Brain microvascular endothelial cell (primary cell): ENCODE data around the gene PLOD3.

Source experiments
- DNase-seq: peaks from one replicate; pipeline ENCODE4 v3.0.0-alpha.2; 2020
- H3K27ac ChIP-seq: fragments of 250-450 bp; sonication (Bioruptor Pico); 2 replicates; pipeline ENCODE4 v1.5.1; 2020; ENCODE audit warnings: mild to moderate bottlenecking, moderate library complexity
- H3K27me3 ChIP-seq: fragments of 250-450 bp; sonication (Bioruptor Pico); replicated peaks from 2 replicates; pipeline ENCODE4 v1.5.1; 2020; ENCODE audit warnings: mild to moderate bottlenecking
- H3K36me3 ChIP-seq: fragments of 250-450 bp; sonication (Bioruptor Pico); replicated peaks from 2 replicates; pipeline ENCODE4 v1.5.1; 2020; ENCODE audit warnings: mild to moderate bottlenecking
- H3K4me3 ChIP-seq: 2 replicates; pipeline ENCODE4 v1.5.1; 2011; ENCODE audit warnings: low read depth, mild to moderate bottlenecking, control low read depth, low read length, moderate library complexity
- in situ Hi-C: cut with HindIII; loops from 2 replicates; pipeline ENCODE4 v1.10.0; 2017; ENCODE audit warnings: low sequenced_read_pairs, low pct_ligation_motif_present
- TF ChIP-seq, protein P1 (sequence below): IDR thresholded peaks from 2 replicates; pipeline ENCODE4 v1.5.1; 2011; ENCODE audit warnings: low read depth, mild to moderate bottlenecking, moderate library complexity, low read length, control low read depth, inconsistent platforms; ENCODE audit errors: missing control alignments

PLOD3 gene

GRCh38 chr7:101218236-101219125 is 1.1 kb upstream of the PLOD3 start:
- TF ChIP-seq, protein P1, sequence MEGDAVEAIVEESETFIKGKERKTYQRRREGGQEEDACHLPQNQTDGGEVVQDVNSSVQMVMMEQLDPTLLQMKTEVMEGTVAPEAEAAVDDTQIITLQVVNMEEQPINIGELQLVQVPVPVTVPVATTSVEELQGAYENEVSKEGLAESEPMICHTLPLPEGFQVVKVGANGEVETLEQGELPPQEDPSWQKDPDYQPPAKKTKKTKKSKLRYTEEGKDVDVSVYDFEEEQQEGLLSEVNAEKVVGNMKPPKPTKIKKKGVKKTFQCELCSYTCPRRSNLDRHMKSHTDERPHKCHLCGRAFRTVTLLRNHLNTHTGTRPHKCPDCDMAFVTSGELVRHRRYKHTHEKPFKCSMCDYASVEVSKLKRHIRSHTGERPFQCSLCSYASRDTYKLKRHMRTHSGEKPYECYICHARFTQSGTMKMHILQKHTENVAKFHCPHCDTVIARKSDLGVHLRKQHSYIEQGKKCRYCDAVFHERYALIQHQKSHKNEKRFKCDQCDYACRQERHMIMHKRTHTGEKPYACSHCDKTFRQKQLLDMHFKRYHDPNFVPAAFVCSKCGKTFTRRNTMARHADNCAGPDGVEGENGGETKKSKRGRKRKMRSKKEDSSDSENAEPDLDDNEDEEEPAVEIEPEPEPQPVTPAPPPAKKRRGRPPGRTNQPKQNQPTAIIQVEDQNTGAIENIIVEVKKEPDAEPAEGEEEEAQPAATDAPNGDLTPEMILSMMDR = no peak
- DNase-seq = no peak
- H3K27ac ChIP-seq = peak overlapping the region; percentile 38
- H3K27me3 ChIP-seq = no peaks in the 10 kb centered on the region
- peaks cover 24% of the 10 kb centered on the region for H3K36me3 ChIP-seq
- peak overlapping the region; percentile 76 for H3K4me3 ChIP-seq
- in situ Hi-C loops = no loop called here

DNA sequence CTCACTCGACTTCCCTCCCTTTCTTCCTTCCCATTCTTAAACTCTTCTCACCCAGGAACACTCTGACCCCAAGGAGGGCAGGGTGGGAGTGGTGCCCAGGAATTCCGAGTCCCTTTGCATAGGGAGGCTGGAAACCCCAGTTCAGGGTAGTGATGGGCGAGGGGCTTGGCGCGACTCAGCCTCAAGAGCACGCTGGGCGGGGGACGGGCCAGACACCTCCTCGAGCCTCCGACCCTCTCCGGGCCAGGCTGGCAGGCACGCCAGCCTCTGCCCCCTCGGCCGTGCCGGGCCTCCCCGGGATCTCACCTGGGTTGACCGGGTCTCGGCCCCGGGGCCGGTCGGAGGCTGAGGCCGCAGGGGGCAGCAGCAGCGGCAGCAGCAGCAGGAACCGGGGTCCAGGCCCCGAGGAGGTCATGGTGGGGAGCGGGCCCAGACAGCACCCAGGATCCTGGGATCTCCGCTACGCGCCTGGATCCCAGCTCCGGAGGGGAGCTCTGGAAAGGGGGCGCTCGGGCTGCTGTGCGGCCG is 457 bp downstream of the PLOD3 start:
- TF ChIP-seq, protein P1 = no peak
- H3K4me3 ChIP-seq = peak overlapping the region; percentile 76
- peak overlapping the region; percentile 84 for H3K27ac ChIP-seq
- in situ Hi-C loops = no loop called here
- DNase-seq = no peak
- H3K27me3 ChIP-seq = no peaks in the 10 kb centered on the region
- H3K36me3 ChIP-seq = peaks cover 18% of the 10 kb centered on the region

- DNase-seq = peak; percentile 9
- Histone ChIP-seq H3K36me3 (peaks cover 24% of the 10 kb centered on the region), H3K27ac (no peak overlapping the region), H3K4me3 (peak overlapping the region; percentile 76), H3K27me3 (no peaks in the 10 kb centered on the region)
- TF ChIP-seq, protein P1 = no peak
- in situ Hi-C loops = no loop called here
Measured at GRCh38 chr7:101216001-101216859, 1.2 kb downstream of the PLOD3 start.

GRCh38 chr7:101212014-101212413 is 5.4 kb downstream of the PLOD3 start:
- peaks cover 60% of the 10 kb centered on the region for H3K36me3 ChIP-seq
- in situ Hi-C loops = no loop called here
- H3K4me3 ChIP-seq = no peak overlapping the region
- TF ChIP-seq, protein P1 = no peak
- no peak for DNase-seq
- no peak overlapping the region for H3K27ac ChIP-seq
- no peaks in the 10 kb centered on the region for H3K27me3 ChIP-seq

DNA sequence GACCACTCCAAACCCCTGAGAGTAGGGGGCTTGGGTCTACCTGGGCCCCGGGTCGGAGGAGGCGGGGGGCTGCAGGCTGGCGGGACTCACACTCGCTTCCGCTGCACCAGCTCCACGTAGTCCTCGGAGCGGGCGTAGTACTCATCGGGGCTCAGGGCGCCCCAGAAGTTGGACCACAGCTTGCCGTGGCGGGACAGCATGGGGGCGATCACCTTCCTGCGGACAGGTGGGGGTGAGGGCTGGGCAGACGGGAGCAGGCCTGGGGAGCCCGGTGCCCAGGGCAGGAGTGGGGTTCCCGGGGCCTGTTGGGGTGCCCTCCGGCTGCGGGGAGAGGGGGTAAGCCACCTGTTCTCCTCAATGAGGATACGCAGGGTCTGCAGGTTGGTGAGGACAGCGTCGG is 5.9 kb downstream of the PLOD3 start:
- TF ChIP-seq, protein P1 = no peak
- H3K4me3 ChIP-seq = no peak overlapping the region
- H3K27me3 ChIP-seq = no peaks in the 10 kb centered on the region
- DNase-seq = no peak
- H3K36me3 ChIP-seq = peaks cover 61% of the 10 kb centered on the region
- in situ Hi-C loops = no loop called here
- no peak overlapping the region for H3K27ac ChIP-seq
